ENCODE measurements around the gene ETS1. TPM values are rescaled to one million over a fixed set of nuclear protein-coding genes. Genes with fewer than 3 reads are reported as not detected.
A peak's percentile ranks its signal among the peaks of the same experiment; 100 is the strongest.

The ETS1 gene
- total and polyA plus RNA-seq, 12 donors = 9.6 to 61.7 (median 43.1) TPM

GRCh38 chr11:128411150-128411549 lies 176.2 kb downstream of the ETS1 start:
- no peak for DNase-seq
- H3K4me3 ChIP-seq = no peak overlapping the region
- H3K9me3 ChIP-seq (replicated peaks in 1 of 3) = no peaks in the 10 kb centered on the region
- H3K27ac ChIP-seq = no peak overlapping the region
- peaks cover 15 to 30% of the 10 kb centered on the region in 2 donors for H3K4me1 ChIP-seq (replicated peaks in 1 of 2)
- TF ChIP-seq CTCF (IDR thresholded peaks at IDR 0.05) = no peak
- no peak for TF ChIP-seq POLR2A (IDR thresholded peaks at IDR 0.05)
- intact Hi-C loops (cut with DNase I) = no loop called here
- H3K36me3 ChIP-seq (replicated peaks in 1 of 2) = no peaks in the 10 kb centered on the region
- H3K27me3 ChIP-seq = no peaks in the 10 kb centered on the region

- intact Hi-C loops (cut with DNase I) = no loop called here
Measured at GRCh38 chr11:128409476-128409875, 177.9 kb downstream of the ETS1 start.

More at GRCh38 chr11:128409476-128409875, 177.9 kb downstream of the ETS1 start:
- Histone ChIP-seq H3K4me1 (replicated peaks in 1 of 2) (peaks cover 15 to 39% of the 10 kb centered on the region in 2 donors), H3K36me3 (replicated peaks in 1 of 2) (no peaks in the 10 kb centered on the region), H3K27ac (no peak overlapping the region), H3K4me3 (no peak overlapping the region), H3K27me3 (no peaks in the 10 kb centered on the region), H3K9me3 (replicated peaks in 1 of 3) (no peaks in the 10 kb centered on the region)
- peak in 1 of 7 donors; percentile 17 for DNase-seq
- TF ChIP-seq CTCF (IDR thresholded peaks at IDR 0.05) = no peak
- TF ChIP-seq POLR2A (IDR thresholded peaks at IDR 0.05) = no peak
- WGBS, 4 donors = 46 to 51% (median 48%) methylated on average over 2 of the region's 2 CpGs

Small RNA genes lying within 50 kb of the gene (microRNA-seq; reads per million reads assigned to microRNA genes)
- 0 to 1.1 (median 0) reads per million in 3 donors for gene MIR6090

Small RNA genes lying within 50 kb of the gene (small RNA-seq; reads per million reads assigned to genes)
- 0 reads per million in 2 donors for gene MIR6090

Other genes with a start within 250 kb of the ETS1 start
- gene FLI1, start 106.5 kb upstream of the ETS1 start, total RNA-seq = 10 to 100 TPM in 5 of 9 donors, 1 to 10 TPM in 4; 2.4 to 21.3 (median 16.8) TPM
- gene FLI1, start 106.5 kb upstream of the ETS1 start, polyA plus RNA-seq = 1 to 10 TPM; 5.2 to 9.7 (median 5.8) TPM

Measured in adrenal gland (tissue), 12 donors.